ENCODE data around the gene VPS37D. TPM values are rescaled to one million over a fixed set of nuclear protein-coding genes. Genes with fewer than 3 reads are reported as not detected.
A peak's percentile ranks its signal among the peaks of the same experiment; 100 is the strongest.

Gene VPS37D
- polyA plus RNA-seq, 1 donor from 2014 or later: 52.7 TPM

- Histone ChIP-seq H3K36me3 (ENCODE audit: insufficient read depth, low read length) (no peaks in the 10 kb centered on the region), H3K4me3 (ENCODE audit: low read length) (no peak overlapping the region), H3K9ac (ENCODE audit: low read length) (no peak overlapping the region), H3K79me2 (replicated peaks; ENCODE audit: insufficient read depth, low read length) (no peaks in the 10 kb centered on the region), H3K9me3 (ENCODE audit: low read length) (no peaks in the 10 kb centered on the region), H3F3A (ENCODE audit: insufficient read depth, low read length, poor library complexity, severe bottlenecking) (no peaks in the 10 kb centered on the region), H3K9me2 (ENCODE audit: insufficient read depth, low read length) (no peaks in the 10 kb centered on the region), H3K27ac (ENCODE audit: low read length) (no peak overlapping the region), H2AFZ (ENCODE audit: low read depth, low read length) (no peak overlapping the region), H3K27me3 (ENCODE audit: insufficient read depth, low read depth, low read length) (no peaks in the 10 kb centered on the region), H3K4me2 (ENCODE audit: low read length) (no peak overlapping the region), H4K20me1 (ENCODE audit: insufficient read depth) (no peaks in the 10 kb centered on the region)
- TF ChIP-seq EP300 (conservative IDR thresholded peaks at IDR 0.05; ENCODE audit: poor library complexity, severe bottlenecking) (no peak), TAF1 (IDR thresholded peaks at IDR 0.05; ENCODE audit: low read depth) (no peak), SMC3 (conservative IDR thresholded peaks at IDR 0.05; ENCODE audit: poor library complexity) (no peak)
- TF ChIP-seq, protein P1, sequence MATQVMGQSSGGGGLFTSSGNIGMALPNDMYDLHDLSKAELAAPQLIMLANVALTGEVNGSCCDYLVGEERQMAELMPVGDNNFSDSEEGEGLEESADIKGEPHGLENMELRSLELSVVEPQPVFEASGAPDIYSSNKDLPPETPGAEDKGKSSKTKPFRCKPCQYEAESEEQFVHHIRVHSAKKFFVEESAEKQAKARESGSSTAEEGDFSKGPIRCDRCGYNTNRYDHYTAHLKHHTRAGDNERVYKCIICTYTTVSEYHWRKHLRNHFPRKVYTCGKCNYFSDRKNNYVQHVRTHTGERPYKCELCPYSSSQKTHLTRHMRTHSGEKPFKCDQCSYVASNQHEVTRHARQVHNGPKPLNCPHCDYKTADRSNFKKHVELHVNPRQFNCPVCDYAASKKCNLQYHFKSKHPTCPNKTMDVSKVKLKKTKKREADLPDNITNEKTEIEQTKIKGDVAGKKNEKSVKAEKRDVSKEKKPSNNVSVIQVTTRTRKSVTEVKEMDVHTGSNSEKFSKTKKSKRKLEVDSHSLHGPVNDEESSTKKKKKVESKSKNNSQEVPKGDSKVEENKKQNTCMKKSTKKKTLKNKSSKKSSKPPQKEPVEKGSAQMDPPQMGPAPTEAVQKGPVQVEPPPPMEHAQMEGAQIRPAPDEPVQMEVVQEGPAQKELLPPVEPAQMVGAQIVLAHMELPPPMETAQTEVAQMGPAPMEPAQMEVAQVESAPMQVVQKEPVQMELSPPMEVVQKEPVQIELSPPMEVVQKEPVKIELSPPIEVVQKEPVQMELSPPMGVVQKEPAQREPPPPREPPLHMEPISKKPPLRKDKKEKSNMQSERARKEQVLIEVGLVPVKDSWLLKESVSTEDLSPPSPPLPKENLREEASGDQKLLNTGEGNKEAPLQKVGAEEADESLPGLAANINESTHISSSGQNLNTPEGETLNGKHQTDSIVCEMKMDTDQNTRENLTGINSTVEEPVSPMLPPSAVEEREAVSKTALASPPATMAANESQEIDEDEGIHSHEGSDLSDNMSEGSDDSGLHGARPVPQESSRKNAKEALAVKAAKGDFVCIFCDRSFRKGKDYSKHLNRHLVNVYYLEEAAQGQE (IDR thresholded peaks at IDR 0.05; ENCODE audit: borderline replicate concordance): no peak
Observed at GRCh38 chr7:73663033-73663432, 4.6 kb upstream of the VPS37D start.

DNA sequence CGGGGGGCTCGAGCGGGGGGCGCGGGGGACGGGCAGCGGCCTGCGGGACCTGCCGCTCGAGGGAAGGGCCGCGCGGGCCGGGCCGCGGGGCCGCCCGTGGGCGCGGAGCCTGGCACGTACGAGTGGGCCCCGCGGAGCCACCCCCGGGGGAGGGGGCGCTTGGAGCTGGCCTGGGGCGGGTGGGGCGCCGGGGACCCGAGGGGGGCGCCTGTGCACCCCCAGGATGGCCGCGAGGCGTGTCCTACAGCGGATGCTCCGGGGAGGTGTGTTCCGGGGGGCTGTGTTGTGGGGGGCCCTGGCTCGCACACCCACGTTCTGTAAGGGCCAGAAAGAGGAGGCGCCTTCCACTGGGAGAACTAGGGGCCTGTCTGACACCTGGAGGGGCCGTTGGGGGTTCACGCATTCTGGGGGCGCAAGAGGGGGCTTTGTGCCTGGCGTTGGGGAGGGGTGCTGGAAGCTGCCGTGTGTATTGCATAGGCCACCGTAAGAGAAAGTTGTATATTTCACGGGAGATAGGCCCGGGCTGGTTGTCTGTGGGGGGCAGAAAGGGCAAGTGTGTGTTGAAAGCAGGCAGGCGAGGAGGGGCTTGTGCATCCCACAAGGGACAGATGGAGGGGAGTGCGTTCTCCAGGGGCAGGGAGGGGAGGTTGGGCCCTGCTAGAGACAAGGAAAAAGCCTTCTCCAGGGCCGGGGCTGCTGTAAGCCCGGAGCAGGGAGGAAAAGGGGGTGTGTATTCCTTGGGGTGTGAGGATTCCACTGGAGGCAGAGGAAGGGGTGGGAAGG lies 663 bp downstream of the VPS37D start:
- Histone ChIP-seq H3K9me3 (ENCODE audit: low read length) (no peaks in the 10 kb centered on the region), H3K4me3 (ENCODE audit: low read length) (peak overlapping the region; percentile 71), H3K79me2 (replicated peaks; ENCODE audit: insufficient read depth, low read length) (peaks cover 18% of the 10 kb centered on the region), H3K36me3 (ENCODE audit: insufficient read depth, low read length) (no peaks in the 10 kb centered on the region), H3K27ac (ENCODE audit: low read length) (peak overlapping the region; percentile 72), H3K4me2 (ENCODE audit: low read length) (peak overlapping the region; percentile 35), H3K27me3 (ENCODE audit: insufficient read depth, low read depth, low read length) (no peaks in the 10 kb centered on the region), H2AFZ (ENCODE audit: low read depth, low read length) (peak overlapping the region; percentile 61), H3K9ac (ENCODE audit: low read length) (peak overlapping the region; percentile 85), H3F3A (ENCODE audit: insufficient read depth, low read length, poor library complexity, severe bottlenecking) (no peaks in the 10 kb centered on the region), H4K20me1 (ENCODE audit: insufficient read depth) (no peaks in the 10 kb centered on the region), H3K9me2 (ENCODE audit: insufficient read depth, low read length) (no peaks in the 10 kb centered on the region)
- TF ChIP-seq RAD21 (conservative IDR thresholded peaks at IDR 0.05): no peak
- TF ChIP-seq, protein P1 (IDR thresholded peaks at IDR 0.05; ENCODE audit: borderline replicate concordance): peak; percentile 30
- TF ChIP-seq TAF1 (IDR thresholded peaks at IDR 0.05; ENCODE audit: low read depth): peak; percentile 66
- TF ChIP-seq POLR2AphosphoS5 (IDR thresholded peaks at IDR 0.05): peak; percentile 31
